OCI-LY7 (cell line): ENCODE measurements around the gene SLC6A6. TPM values are rescaled to one million over a fixed set of nuclear protein-coding genes. Genes with fewer than 3 reads are reported as not detected.

Experiments
- Bru-seq: library from RNA; stranded (reverse); fragments of 400-500 nt; gene quantifications from one replicate; lab custom pipeline; 2021; lab: Mats Ljungman, UMichigan
- BruChase-seq, 2 experiments: library from RNA; stranded (reverse); fragments of 400-500 nt; gene quantifications; one replicate each; lab custom pipeline; 2021; lab: Mats Ljungman, UMichigan
- BruUV-seq: library from RNA; stranded (reverse); fragments of 400-500 nt; replicated peaks from 2 replicates; lab custom pipeline; 2021; lab: Mats Ljungman, UMichigan
- CTCF ChIA-PET: fragments of 300-600 bp; sonication (Branson Sonifier 250); formaldehyde crosslinking; loops from one replicate; lab custom pipeline; 2022; ENCODE audit warnings: antibody characterized with exemption; ENCODE audit not compliant: unreplicated experiment; lab: Charles Lee
- POLR2A ChIA-PET: fragments of 300-600 bp; sonication (Branson Sonifier 250); formaldehyde crosslinking; loops from one replicate; lab custom pipeline; 2022; ENCODE audit warnings: antibody characterized with exemption; lab: Charles Lee
- DNase-seq: peaks from one replicate; pipeline ENCODE4 v3.0.0-alpha.2; 2015; ENCODE audit warnings: low spot score
- H2AFZ ChIP-seq: fragments of 200-600 bp; sonication (generic), shearing (Covaris generic); 2 replicates; pipeline ENCODE4 v1.6.1; 2014; ENCODE audit warnings: mild to moderate bottlenecking, antibody characterized with exemption, low read length, moderate library complexity
- H3K27ac ChIP-seq: fragments of 200-600 bp; sonication (generic); 2 replicates; pipeline ENCODE4 v1.5.1; 2014; ENCODE audit warnings: mixed run types, low read depth, mild to moderate bottlenecking, moderate library complexity, low read length, inconsistent platforms; ENCODE audit not compliant: poor library complexity, severe bottlenecking
- H3K36me3 ChIP-seq: fragments of 200-600 bp; sonication (generic); 2 replicates; pipeline ENCODE4 v1.6.1; 2014; ENCODE audit warnings: mild to moderate bottlenecking, antibody characterized with exemption, low read length, moderate library complexity, mixed read lengths; ENCODE audit not compliant: insufficient read depth
- H3K4me1 ChIP-seq: fragments of 200-600 bp; sonication (generic); 2 replicates; pipeline ENCODE4 v1.5.1; 2014; ENCODE audit warnings: mild to moderate bottlenecking, low read length; ENCODE audit not compliant: insufficient read depth, poor library complexity, severe bottlenecking
- H3K4me2 ChIP-seq: fragments of 200-600 bp; sonication (generic); 2 replicates; pipeline ENCODE4 v1.6.1; 2014; ENCODE audit warnings: mild to moderate bottlenecking, low read length
- H3K4me3 ChIP-seq: fragments of 200-600 bp; sonication (generic); 2 replicates; pipeline ENCODE4 v1.5.1; 2014; ENCODE audit warnings: mild to moderate bottlenecking, low read depth, low read length; ENCODE audit not compliant: poor library complexity, severe bottlenecking
- H3K79me2 ChIP-seq: fragments of 200-600 bp; sonication (generic); 2 replicates; pipeline ENCODE4 v1.6.1; 2016; ENCODE audit warnings: low read depth, mild to moderate bottlenecking, low read length, moderate library complexity, mixed read lengths; ENCODE audit not compliant: insufficient read depth
- H3K9me2 ChIP-seq: fragments of 200-600 bp; sonication (generic); 2 replicates; pipeline ENCODE4 v1.6.1; 2016; ENCODE audit warnings: mild to moderate bottlenecking, low read length, mixed read lengths; ENCODE audit not compliant: insufficient read depth
- H3K9me3 ChIP-seq: fragments of 200-600 bp; sonication (generic); 2 replicates; pipeline ENCODE4 v1.6.1; 2014; ENCODE audit warnings: mild to moderate bottlenecking, mixed run types, low read length, mixed read lengths
- H4K20me1 ChIP-seq: fragments of 200-600 bp; sonication (generic); 2 replicates; pipeline ENCODE4 v1.6.1; 2014; ENCODE audit warnings: mild to moderate bottlenecking, antibody characterized with exemption, low read length, moderate library complexity, mixed read lengths; ENCODE audit not compliant: insufficient read depth
- CTCF ChIP-seq: fragments of 200-600 bp; sonication (generic); conservative IDR thresholded peaks from 2 replicates; pipeline ENCODE4 v1.5.1; 2014; ENCODE audit warnings: mild to moderate bottlenecking, antibody characterized with exemption, low read length, moderate library complexity, mixed read lengths
- EZH2phosphoT487 ChIP-seq: fragments of 200-600 bp; sonication (generic); IDR thresholded peaks from 2 replicates; pipeline ENCODE4 v1.6.1; 2018; ENCODE audit warnings: low read depth, borderline replicate concordance, mild to moderate bottlenecking, mixed run types, antibody characterized with exemption, low read length, moderate library complexity, mixed read lengths
- intact Hi-C: fragments of 100-400 bp; cut with micrococcal nuclease; formaldehyde crosslinking; loops from one replicate; pipeline ENCODE4 v1.10.0; 2022; ENCODE audit not compliant: unreplicated experiment
- long read RNA-seq: library from polyadenylated mRNA; stranded (forward); transcript quantifications from one replicate; pipeline ENCODE4 v2.0.0, GENCODE V29; 2022
- total RNA-seq, 2 experiments: library from RNA; depleted of rRNA in 1 of 2; stranded (reverse); fragments of >200 nt in 1 of 2; shearing (Covaris generic) in 1 of 2; gene quantifications; 2 replicates each; pipeline ENCODE4 v1.2.3, GENCODE V29; 2014 to 2022

SLC6A6 gene
- total RNA-seq (2014; rRNA removed; shearing (Covaris generic)) (36.7 and 43.0 TPM in 2 replicates), total RNA-seq (2022) (44.6 and 51.8 TPM in 2 replicates), Bru-seq, nascent RNA (percentile 83 among the genes with signal in this experiment), BruChase-seq, experiment 1, labeled RNA remaining after a 6-hour chase (percentile 81 among the genes with signal in this experiment), BruChase-seq, experiment 2, labeled RNA remaining after a 2-hour chase (percentile 84 among the genes with signal in this experiment)
- long read RNA-seq, full-length matches to known transcripts, result 17 of 63 reads
- long read RNA-seq, partial matches to known transcripts, result 4 of 63 reads
- long read RNA-seq, other reads (novel, unspliced or antisense), result 42 of 63 reads

- H3K79me2 ChIP-seq, result peaks cover 48% of the 10 kb centered on the region
- intact Hi-C loops, result loop anchor here (1.0 to 10.0 kb wide), 8 partner anchors 13 to 1738 kb away; partner anchors contain the start of gene RAF1
- H3K4me3 ChIP-seq, result peak within 1 kb of the TSS; percentile 96
- BruUV-seq, result no TSS peak
- H3K9me3 ChIP-seq, result no peaks in the 10 kb centered on the region
- peaks cover 42% of the 10 kb centered on the region for H3K36me3 ChIP-seq
- POLR2A ChIA-PET, result interaction anchor here (0.7 to 5.2 kb wide), 9 partner anchors 10 to 56 kb away, joined by 3 to 32 read pairs (median 6); no protein-coding TSS in a partner anchor
- peak; percentile 99 for DNase-seq
- peak within 1 kb of the TSS; percentile 91 for H3K27ac ChIP-seq
- H3K4me1 ChIP-seq, result peaks cover 75% of the 10 kb centered on the region
- TF ChIP-seq EZH2phosphoT487 (no peak), CTCF (peak; percentile 62)
- peaks cover 27% of the 10 kb centered on the region for H4K20me1 ChIP-seq
- H2AFZ ChIP-seq, result peak within 1 kb of the TSS; percentile 51
- no peaks in the 10 kb centered on the region for H3K9me2 ChIP-seq
- peak within 1 kb of the TSS; percentile 90 for H3K4me2 ChIP-seq
- CTCF ChIA-PET, result interaction anchor here (0.8 to 3.6 kb wide), 4 partner anchors 23 to 57 kb away, joined by 3 to 20 read pairs (median 4); no protein-coding TSS in a partner anchor
Measured at GRCh38 chr3:14402304-14402811, at the start of gene SLC6A6. SLC6A6 (plus strand) TSS chr3:14402606; CDS start chr3:14443635, 41,029 bp downstream.

GRCh38 chr3:14353502-14353901, 48.9 kb upstream of the SLC6A6 start:
- ChIA-PET CTCF (no interaction called here), POLR2A (interaction anchor here (0.6 to 1.0 kb wide), 3 partner anchors 9 to 1689 kb away, joined by 3 read pairs; no protein-coding TSS in a partner anchor)
- no peaks in the 10 kb centered on the region for H3K79me2 ChIP-seq

More at GRCh38 chr3:14353502-14353901, 48.9 kb upstream of the SLC6A6 start:
- H3K9me2 ChIP-seq, result no peaks in the 10 kb centered on the region
- no peak overlapping the region for H3K27ac ChIP-seq
- no peak for TF ChIP-seq EZH2phosphoT487
- no peak for TF ChIP-seq CTCF
- H3K36me3 ChIP-seq, result no peaks in the 10 kb centered on the region
- DNase-seq, result no peak
- no peaks in the 10 kb centered on the region for H4K20me1 ChIP-seq
- peaks cover 16% of the 10 kb centered on the region for H3K4me1 ChIP-seq
- intact Hi-C loops, result no loop called here
- H3K9me3 ChIP-seq, result no peaks in the 10 kb centered on the region
- no peak overlapping the region for H3K4me2 ChIP-seq
- H2AFZ ChIP-seq, result no peak overlapping the region
- BruUV-seq, result no TSS peak
- H3K4me3 ChIP-seq, result no peak overlapping the region
